ACC112 (cell line): ENCODE data around the gene MKKS.

Experiments used
- H2AFZ ChIP-seq: fragments of 200-600 bp; sonication (generic); one replicate; pipeline ENCODE4 v1.6.0; 2017; ENCODE audit warnings: antibody characterized with exemption, low read length; ENCODE audit not compliant: unreplicated experiment
- H3K27ac ChIP-seq: fragments of 200-600 bp; sonication (generic); 2 replicates; pipeline ENCODE4 v1.5.1; 2014; ENCODE audit warnings: low read depth, mild to moderate bottlenecking, antibody characterized with exemption, low read length, moderate library complexity
- H3K27me3 ChIP-seq: fragments of 200-600 bp; sonication (generic); 2 replicates; pipeline ENCODE4 v1.6.1; 2014; ENCODE audit warnings: mild to moderate bottlenecking, antibody characterized with exemption, low read length, moderate library complexity, mixed read lengths; ENCODE audit not compliant: insufficient read depth
- H3K36me3 ChIP-seq: fragments of 200-600 bp; sonication (generic); 2 replicates; pipeline ENCODE4 v1.6.1; 2016; ENCODE audit warnings: mild to moderate bottlenecking, antibody characterized with exemption, low read length, moderate library complexity, mixed read lengths; ENCODE audit not compliant: insufficient read depth
- H3K4me1 ChIP-seq: fragments of 200-600 bp; sonication (generic); one replicate; pipeline ENCODE4 v1.6.1; 2016; ENCODE audit warnings: low read length, mixed read lengths; ENCODE audit not compliant: insufficient read depth, unreplicated experiment, control insufficient read depth
- H3K4me3 ChIP-seq: fragments of 200-600 bp; sonication (generic); 2 replicates; pipeline ENCODE4 v1.5.1; 2014; ENCODE audit warnings: mild to moderate bottlenecking, low read depth, low read length
- H3K79me2 ChIP-seq: fragments of 200-600 bp; sonication (generic); one replicate; pipeline ENCODE4 v1.6.0; 2016; ENCODE audit warnings: low read length; ENCODE audit not compliant: control insufficient read depth, unreplicated experiment, insufficient read depth

The MKKS gene

DNA sequence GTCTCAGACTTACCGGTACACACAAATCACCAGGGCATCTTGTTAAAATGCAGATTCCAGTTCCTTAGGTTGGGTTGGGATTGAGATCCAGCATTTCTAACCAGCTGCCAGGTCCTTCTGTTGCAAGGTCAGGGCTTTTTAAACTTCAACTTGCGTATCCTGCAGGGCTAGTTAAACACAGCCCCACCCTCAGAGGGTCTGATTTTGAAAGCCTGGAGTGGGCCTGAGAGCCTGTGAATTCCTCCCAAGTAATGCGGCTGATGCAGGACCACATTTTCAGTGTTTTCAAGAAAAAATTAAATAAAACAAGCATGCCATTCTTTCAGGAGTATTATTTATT lies 65.3 kb downstream of the MKKS start:
- Histone ChIP-seq H3K79me2 (no peaks in the 10 kb centered on the region), H3K27ac (no peak overlapping the region), H3K4me3 (no peak overlapping the region), H3K27me3 (no peaks in the 10 kb centered on the region), H3K4me1 (peaks cover 17% of the 10 kb centered on the region), H3K36me3 (no peaks in the 10 kb centered on the region), H2AFZ (no peak overlapping the region)

DNA sequence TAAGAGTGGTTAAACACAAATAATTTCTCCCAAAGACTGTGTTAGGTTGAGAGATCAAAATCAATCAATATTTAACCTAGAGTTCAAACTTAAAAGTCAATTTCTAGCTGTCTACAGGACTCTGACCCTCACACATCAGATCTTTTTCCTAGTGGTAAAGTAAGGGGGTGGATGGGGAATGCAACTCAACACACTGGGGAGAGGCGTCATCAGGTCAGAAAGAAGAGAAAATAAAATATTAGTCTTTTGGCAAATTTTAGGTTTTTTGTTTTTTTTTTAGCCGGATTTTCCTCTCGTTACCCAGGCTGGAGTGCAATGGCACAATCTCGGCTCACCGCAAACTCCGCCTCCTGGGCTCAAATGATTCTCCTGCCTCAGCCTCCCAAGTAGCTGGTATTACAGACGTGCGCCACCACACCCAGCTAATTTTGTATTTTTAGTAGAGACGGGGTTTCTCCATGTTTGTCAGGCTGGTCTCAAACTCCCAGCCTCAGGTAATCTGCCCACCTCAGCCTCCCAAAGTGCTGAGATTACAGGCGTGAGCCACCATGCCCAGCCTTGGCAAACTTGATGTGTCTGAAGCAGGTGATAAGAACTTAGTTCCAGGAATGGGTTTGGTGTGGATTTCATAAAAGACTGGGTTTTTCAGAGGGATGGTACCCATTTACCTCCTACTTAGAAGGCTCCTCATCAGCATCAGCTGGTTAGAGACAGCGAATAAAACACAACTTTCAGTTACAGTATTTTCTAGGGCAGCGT lies 65.9 kb downstream of the MKKS start:
- no peak overlapping the region for H3K4me3 ChIP-seq
- no peak overlapping the region for H2AFZ ChIP-seq
- no peaks in the 10 kb centered on the region for H3K79me2 ChIP-seq
- H3K27ac ChIP-seq, result no peak overlapping the region
- peaks cover 17% of the 10 kb centered on the region for H3K4me1 ChIP-seq
- H3K27me3 ChIP-seq, result no peaks in the 10 kb centered on the region
- H3K36me3 ChIP-seq, result no peaks in the 10 kb centered on the region

DNA sequence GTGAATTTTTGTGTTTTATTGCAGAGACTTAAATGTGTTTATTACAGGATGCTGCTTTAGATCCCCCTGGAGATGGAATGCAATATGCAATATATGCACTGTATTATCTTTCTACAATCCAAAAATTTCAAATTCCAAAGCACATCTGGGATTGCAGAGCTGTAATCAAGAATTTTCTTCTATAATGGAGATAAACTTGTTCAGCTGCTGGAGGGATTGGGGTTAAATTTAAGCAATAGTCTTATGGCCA lies 66.4 kb downstream of the MKKS start:
- H3K4me1 ChIP-seq, result peaks cover 17% of the 10 kb centered on the region
- H3K27me3 ChIP-seq, result no peaks in the 10 kb centered on the region
- no peaks in the 10 kb centered on the region for H3K36me3 ChIP-seq
- no peak overlapping the region for H2AFZ ChIP-seq
- no peak overlapping the region for H3K4me3 ChIP-seq
- H3K79me2 ChIP-seq, result no peaks in the 10 kb centered on the region
- no peak overlapping the region for H3K27ac ChIP-seq

DNA sequence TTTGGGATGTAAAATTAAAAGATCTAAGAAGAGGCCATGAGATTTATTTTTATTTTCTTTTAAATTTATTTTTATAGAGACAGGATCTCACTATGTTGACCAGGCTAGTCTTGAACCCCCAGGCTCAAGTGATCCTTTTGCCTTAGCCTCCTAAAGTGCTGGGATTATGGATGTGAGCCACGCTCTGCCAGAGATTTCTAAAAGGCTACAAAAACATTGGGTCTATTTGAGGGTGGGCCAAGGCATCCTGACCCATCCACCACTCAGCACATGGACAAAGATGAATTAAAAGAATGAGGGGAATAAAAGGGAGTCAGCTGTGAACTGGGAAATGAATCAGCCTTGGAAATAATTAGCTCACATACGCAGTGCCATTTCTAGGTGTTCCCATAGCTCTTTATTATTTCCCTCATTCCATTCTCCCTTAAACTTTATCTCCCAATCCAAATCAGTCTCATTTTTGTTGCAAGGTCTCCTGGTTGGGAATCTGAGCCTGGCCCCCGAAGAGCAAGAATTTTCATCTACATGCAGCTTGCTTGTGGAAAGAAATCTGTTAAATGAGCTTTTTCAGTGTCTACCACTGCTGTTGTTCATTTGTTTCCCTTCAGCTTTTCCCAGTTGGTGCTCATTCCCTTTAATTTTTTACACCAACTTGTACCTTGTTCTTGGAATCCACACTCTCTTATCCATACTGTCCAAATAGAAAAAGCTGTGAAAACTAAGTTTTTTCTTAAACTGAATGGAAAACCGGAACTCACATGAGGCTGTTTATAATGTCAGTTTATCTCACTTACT lies 66.9 kb downstream of the MKKS start:
- Histone ChIP-seq H3K4me1 (peaks cover 17% of the 10 kb centered on the region), H3K4me3 (no peak overlapping the region), H3K79me2 (no peaks in the 10 kb centered on the region), H3K27ac (no peak overlapping the region), H3K36me3 (no peaks in the 10 kb centered on the region), H3K27me3 (no peaks in the 10 kb centered on the region; the same call in 1 of the 2 replicates), H2AFZ (no peak overlapping the region)

DNA sequence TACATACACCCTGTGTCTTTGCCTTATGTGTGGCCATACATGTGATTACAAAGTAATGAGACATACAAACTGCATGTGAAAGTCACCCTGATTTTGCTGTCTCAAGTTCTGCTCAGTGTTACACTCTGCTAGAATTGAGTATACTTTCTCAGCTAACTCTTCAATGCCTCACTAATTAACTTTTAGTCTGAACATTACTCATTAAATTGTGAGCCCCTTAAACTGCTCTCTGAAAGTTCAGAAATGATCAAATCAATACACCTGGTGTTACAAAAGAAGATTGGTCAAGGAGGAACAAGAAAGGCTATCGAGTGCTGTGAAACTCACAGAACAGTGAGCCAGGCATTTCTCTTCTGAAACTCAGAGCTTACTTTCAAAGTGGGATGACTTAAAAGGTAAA lies 71.3 kb downstream of the MKKS start:
- Histone ChIP-seq H3K4me1 (peaks cover under 1% of the 10 kb centered on the region), H3K36me3 (no peaks in the 10 kb centered on the region), H3K27me3 (no peaks in the 10 kb centered on the region; the same call in 1 of the 2 replicates), H3K27ac (no peak overlapping the region), H2AFZ (no peak overlapping the region), H3K79me2 (no peaks in the 10 kb centered on the region), H3K4me3 (no peak overlapping the region)

DNA sequence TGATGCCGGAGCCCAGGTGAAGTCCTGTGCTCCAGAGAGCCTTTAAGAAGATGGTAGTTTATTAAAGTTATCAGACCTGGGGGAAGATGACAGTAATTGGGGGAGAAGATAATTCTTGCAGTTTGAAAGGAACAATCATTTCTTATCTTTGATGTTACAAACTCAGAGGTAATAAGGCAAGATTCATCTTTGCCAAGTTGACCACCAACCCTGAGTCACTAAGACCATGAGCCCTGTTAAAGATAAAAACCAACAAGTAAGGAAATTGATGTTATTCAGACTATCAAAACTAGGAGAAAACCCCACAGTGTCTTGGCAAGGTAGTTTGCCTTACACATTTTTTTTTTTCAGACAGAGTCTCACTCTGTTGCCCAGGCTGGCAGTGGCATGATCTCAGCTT lies 73.1 kb downstream of the MKKS start:
- Histone ChIP-seq H3K27ac (no peak overlapping the region), H3K79me2 (no peaks in the 10 kb centered on the region), H2AFZ (no peak overlapping the region), H3K36me3 (no peaks in the 10 kb centered on the region), H3K27me3 (no peaks in the 10 kb centered on the region; the same call in 1 of the 2 replicates), H3K4me1 (peaks cover 8% of the 10 kb centered on the region), H3K4me3 (no peak overlapping the region)

DNA sequence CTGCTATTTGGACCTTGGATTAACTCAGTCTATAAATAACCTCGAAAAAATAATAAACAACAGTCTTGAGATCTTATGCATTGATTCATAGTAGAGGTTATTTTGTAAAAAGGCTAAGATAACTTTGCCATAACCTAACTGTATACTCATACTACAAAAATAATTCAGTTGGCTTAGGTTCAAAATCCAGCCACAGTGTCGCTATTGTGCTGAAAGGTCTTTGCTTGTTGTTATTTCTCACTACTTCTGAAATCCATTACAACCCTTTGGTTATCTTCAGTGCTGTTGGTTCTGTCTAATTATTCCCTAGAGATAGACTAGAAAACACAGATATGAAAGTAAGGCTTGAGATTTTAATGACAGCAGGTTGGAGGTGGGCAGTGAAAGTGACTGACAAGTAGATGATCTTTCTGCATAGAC lies 74.4 kb downstream of the MKKS start:
- H2AFZ ChIP-seq, result peak overlapping the region; percentile 72
- no peaks in the 10 kb centered on the region for H3K36me3 ChIP-seq
- H3K79me2 ChIP-seq, result no peaks in the 10 kb centered on the region
- no peak overlapping the region for H3K27ac ChIP-seq
- H3K4me1 ChIP-seq, result peaks cover 10% of the 10 kb centered on the region
- H3K4me3 ChIP-seq, result peak overlapping the region; percentile 59; the same call in 1 of the 2 replicates
- no peaks in the 10 kb centered on the region; the same call in 1 of the 2 replicates for H3K27me3 ChIP-seq

DNA sequence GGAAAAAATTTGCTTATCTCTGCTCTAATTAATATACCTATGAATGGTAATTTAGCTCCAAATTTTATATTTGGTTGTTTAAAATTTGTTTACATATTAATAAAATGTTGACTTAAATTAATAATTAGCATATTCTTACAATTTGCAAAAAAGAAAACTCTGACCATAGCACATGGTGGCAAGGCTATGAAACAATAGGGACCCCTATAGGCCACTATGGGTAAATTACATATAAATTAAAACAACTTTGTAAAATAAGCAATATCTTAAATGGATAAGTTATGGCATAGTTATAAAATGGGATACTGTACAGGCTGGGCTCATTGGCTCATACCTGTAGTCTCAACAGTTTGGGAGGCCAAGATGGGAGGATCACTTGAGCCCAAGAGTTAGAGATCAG lies 76.0 kb downstream of the MKKS start:
- no peak overlapping the region for H2AFZ ChIP-seq
- no peak overlapping the region for H3K27ac ChIP-seq
- peaks cover 16% of the 10 kb centered on the region for H3K4me1 ChIP-seq
- H3K79me2 ChIP-seq, result no peaks in the 10 kb centered on the region
- no peak overlapping the region for H3K4me3 ChIP-seq
- H3K36me3 ChIP-seq, result no peaks in the 10 kb centered on the region
- no peaks in the 10 kb centered on the region; the same call in 1 of the 2 replicates for H3K27me3 ChIP-seq

DNA sequence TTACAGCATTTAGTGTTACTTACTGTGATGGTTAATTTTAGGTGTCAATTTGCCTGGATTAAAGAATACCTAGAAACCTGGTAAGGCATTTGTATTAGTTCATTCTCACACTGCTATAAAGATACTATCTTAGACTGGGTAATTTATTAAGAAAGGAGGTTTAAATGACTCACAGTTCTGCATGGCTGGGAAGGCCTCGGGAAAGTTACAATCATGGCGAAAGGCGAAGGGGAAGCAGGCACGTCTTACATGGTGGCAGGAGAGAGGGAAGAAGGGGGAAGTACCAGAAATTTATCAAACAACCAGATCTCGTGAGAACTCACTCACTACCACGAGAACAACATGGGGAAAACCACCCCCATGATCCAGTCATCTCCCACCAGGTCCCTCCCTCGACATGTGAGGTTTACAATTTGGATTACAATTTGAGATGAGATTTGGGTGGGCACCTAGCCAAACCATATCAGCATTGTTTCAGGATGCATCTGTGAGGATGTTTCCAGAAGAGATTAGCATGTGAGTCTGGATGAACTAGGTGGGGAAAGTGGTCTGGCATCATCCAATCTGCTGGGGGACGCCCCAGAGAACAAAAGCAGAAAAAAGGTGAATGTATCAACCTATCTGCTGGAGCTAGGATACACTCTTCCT lies 76.8 kb downstream of the MKKS start:
- H3K4me1 ChIP-seq, result peaks cover 22% of the 10 kb centered on the region
- no peak overlapping the region for H3K27ac ChIP-seq
- H3K27me3 ChIP-seq, result no peaks in the 10 kb centered on the region; the same call in 1 of the 2 replicates
- H3K79me2 ChIP-seq, result no peaks in the 10 kb centered on the region
- no peak overlapping the region for H2AFZ ChIP-seq
- H3K36me3 ChIP-seq, result no peaks in the 10 kb centered on the region
- no peak overlapping the region for H3K4me3 ChIP-seq

DNA sequence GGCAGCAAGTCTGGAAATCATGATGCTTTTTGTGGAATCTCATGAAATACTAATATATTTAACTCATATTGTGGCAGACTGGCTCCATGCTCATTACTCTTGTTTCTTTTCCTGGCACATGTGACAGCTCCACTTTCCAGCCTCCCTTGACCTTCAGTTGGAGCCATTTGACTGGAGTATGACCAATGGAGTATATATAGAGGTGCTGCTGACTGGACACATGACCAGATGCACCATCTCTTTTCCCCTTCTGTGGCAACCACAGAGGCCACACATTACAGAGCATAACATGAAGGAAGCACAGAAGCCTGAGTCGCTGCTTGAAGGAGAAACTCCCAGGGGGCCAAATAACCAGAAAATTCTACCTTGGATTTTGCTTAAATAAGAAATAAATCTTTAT lies 77.4 kb downstream of the MKKS start:
- peaks cover 24% of the 10 kb centered on the region for H3K4me1 ChIP-seq
- H3K4me3 ChIP-seq, result no peak overlapping the region
- H3K27me3 ChIP-seq, result no peaks in the 10 kb centered on the region
- H3K79me2 ChIP-seq, result no peaks in the 10 kb centered on the region
- H2AFZ ChIP-seq, result no peak overlapping the region
- no peak overlapping the region for H3K27ac ChIP-seq
- H3K36me3 ChIP-seq, result no peaks in the 10 kb centered on the region
